ENCODE results near the gene KCNH8. TPM values are rescaled to one million over a fixed set of nuclear protein-coding genes. Genes with fewer than 3 reads are reported as not detected.

Gene KCNH8
- total RNA-seq, 1 donor, result not detected

- DNase-seq (ENCODE audit: low read depth), result no peak
- no peak overlapping the region for H3K4me3 ChIP-seq (ENCODE audit: low read depth, low read length)
- no peak for TF ChIP-seq CTCF (IDR thresholded peaks at IDR 0.05; ENCODE audit: insufficient read depth, low read length)
Measured at GRCh38 chr3:19446138-19446537, 297.8 kb downstream of the KCNH8 start.

DNA sequence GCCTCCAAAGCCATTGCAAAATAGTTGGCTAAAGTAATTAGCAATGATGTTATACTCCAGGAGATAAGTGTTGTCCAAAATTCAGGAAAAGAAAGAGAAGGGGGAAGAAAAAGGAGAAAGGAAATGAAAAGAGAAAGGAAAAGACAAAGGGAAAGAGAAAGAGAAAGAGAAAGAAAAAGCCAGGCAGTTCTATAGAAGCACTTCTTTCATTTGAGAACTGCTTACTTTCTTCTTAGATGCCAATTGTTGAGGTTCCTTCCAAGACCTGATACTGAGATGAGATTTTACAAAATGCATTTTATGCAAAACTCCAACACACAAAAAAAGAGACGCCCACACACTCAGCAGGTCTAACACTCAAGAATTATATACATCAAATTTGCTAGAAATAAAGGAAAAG lies 298.4 kb downstream of the KCNH8 start:
- no peak for TF ChIP-seq CTCF (IDR thresholded peaks at IDR 0.05; ENCODE audit: insufficient read depth, low read length)
- no peak for DNase-seq (ENCODE audit: low read depth)
- no peak overlapping the region for H3K4me3 ChIP-seq (ENCODE audit: low read depth, low read length)

DNA sequence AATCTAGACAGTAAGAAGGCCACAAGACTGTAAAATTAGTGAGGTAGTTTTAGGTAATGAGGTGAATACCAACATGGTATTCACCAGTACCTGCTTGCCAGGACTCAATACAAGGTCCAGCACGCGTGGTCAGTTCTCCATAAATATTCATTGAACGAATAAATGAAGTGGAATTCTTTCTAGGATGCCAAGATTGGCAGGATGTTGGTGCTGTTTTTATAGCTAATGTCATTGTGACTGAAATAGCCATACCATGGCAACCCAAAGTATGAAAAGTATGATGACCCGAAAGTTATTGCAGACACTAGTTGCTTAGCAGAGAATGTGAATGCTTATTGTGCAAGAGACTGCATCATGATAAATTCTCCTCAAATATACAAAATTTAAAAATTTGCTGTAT lies 307.2 kb downstream of the KCNH8 start:
- no peak for DNase-seq (ENCODE audit: low read depth)
- no peak for TF ChIP-seq CTCF (IDR thresholded peaks at IDR 0.05; ENCODE audit: insufficient read depth, low read length)
- no peak overlapping the region for H3K4me3 ChIP-seq (ENCODE audit: low read depth, low read length)

DNA sequence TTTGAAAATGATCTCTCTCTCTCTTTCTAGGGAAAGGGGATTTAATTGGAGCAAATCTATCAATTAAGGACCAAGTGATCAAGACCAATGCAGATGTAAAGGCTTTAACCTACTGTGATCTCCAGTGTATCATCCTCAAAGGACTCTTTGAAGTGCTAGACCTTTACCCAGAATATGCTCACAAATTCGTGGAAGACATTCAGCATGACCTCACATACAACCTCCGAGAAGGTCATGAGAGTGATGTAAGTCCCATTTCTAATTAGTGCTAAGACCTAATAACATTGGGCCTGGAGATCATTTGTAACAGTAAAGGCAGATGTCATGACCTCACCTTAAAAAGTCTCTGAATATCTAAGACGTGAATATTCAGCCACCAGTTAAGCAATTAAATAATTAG lies 308.4 kb downstream of the KCNH8 start:
- H3K4me3 ChIP-seq (ENCODE audit: low read depth, low read length), result no peak overlapping the region
- DNase-seq (ENCODE audit: low read depth), result no peak
- TF ChIP-seq CTCF (IDR thresholded peaks at IDR 0.05; ENCODE audit: insufficient read depth, low read length), result no peak

GRCh38 chr3:19457449-19457848 lies 309.1 kb downstream of the KCNH8 start:
- H3K4me3 ChIP-seq (ENCODE audit: low read depth, low read length), result no peak overlapping the region
- DNase-seq (ENCODE audit: low read depth), result no peak
- TF ChIP-seq CTCF (IDR thresholded peaks at IDR 0.05; ENCODE audit: insufficient read depth, low read length), result no peak

- H3K4me3 ChIP-seq (ENCODE audit: low read depth, low read length), result no peak overlapping the region
- TF ChIP-seq CTCF (IDR thresholded peaks at IDR 0.05; ENCODE audit: insufficient read depth, low read length), result no peak
- DNase-seq (ENCODE audit: low read depth), result no peak
Measured at GRCh38 chr3:19467761-19468160, 319.5 kb downstream of the KCNH8 start.

GRCh38 chr3:19471138-19471537 lies 322.8 kb downstream of the KCNH8 start:
- DNase-seq (ENCODE audit: low read depth), result no peak
- no peak for TF ChIP-seq CTCF (IDR thresholded peaks at IDR 0.05; ENCODE audit: insufficient read depth, low read length)
- H3K4me3 ChIP-seq (ENCODE audit: low read depth, low read length), result no peak overlapping the region
